Body of pancreas (tissue), 4 donors: ENCODE data around the gene R3HDM2.
"Not testable (repeated sequence)": the region's sequence is repeated elsewhere in the genome, so short reads cannot be mapped to it uniquely, and the experiment has no call there.

Experiments used
- POLR2A ChIP-seq, 3 donors: fragments of 450-650 bp; IDR thresholded peaks; one replicate each; pipeline ENCODE4 v1.6.1; 2016; ENCODE audit warnings: antibody characterized with exemption in 3 of 3, mild to moderate bottlenecking in 2 of 3
- TF ChIP-seq, protein P1 (sequence below), 7 experiments: fragments of 450-650 bp in 4 of 7; fragments of 200-600 bp in 3 of 7; sonication (generic) in 3 of 7; IDR thresholded peaks; one replicate each; pipeline ENCODE4 v1.5.1; 2016 to 2019; ENCODE audit warnings: antibody characterized with exemption in 7 of 7

DNA sequence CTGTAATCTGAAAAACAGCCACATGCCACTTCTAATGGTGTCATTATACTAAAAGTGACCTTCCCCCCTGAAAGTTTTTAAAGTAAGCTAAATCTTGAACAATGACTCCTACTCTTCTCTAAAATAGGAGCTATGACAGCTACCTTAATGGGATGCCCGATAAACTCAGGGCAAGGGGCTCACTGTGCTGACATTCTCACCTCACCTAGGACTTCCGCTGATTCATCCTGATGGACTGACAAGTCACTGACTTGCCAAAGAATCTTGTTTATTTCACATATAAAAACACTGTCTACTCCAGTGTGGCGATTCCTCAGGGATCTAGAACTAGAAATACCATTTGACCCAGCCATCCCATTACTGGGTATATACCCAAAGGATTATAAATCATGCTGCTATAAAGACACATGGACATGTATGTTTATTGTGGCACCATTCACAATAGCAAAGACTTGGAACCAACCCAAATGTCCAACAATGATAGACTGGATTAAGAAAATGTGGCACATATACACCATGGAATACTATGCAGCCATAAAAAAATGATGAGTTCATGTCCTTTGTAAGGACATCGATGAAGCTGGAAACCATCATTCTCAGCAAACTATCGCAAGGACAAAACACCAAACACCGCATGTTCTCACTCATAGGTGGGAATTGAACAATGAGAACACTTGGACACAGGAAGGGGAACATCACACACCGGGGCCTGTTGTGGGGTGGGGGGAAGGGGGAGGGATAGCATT lies 31.0 kb downstream of the R3HDM2 start:
- TF ChIP-seq, protein P1, sequence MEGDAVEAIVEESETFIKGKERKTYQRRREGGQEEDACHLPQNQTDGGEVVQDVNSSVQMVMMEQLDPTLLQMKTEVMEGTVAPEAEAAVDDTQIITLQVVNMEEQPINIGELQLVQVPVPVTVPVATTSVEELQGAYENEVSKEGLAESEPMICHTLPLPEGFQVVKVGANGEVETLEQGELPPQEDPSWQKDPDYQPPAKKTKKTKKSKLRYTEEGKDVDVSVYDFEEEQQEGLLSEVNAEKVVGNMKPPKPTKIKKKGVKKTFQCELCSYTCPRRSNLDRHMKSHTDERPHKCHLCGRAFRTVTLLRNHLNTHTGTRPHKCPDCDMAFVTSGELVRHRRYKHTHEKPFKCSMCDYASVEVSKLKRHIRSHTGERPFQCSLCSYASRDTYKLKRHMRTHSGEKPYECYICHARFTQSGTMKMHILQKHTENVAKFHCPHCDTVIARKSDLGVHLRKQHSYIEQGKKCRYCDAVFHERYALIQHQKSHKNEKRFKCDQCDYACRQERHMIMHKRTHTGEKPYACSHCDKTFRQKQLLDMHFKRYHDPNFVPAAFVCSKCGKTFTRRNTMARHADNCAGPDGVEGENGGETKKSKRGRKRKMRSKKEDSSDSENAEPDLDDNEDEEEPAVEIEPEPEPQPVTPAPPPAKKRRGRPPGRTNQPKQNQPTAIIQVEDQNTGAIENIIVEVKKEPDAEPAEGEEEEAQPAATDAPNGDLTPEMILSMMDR (IDR thresholded peaks at IDR 0.05), result not testable (repeated sequence)
- TF ChIP-seq POLR2A (IDR thresholded peaks at IDR 0.05), result not testable (repeated sequence)
